IPS DF 4.7 (cell line): Measurements from ENCODE around the gene EEF1AKMT3.
A peak's percentile ranks its signal among the peaks of the same experiment; 100 is the strongest.

ENCODE experiments used
- DNase-seq: peaks from one replicate; pipeline ENCODE4 v3.0.0-alpha.2; 2013; ENCODE audit warnings: low spot score; ENCODE audit errors: extremely low read depth

The EEF1AKMT3 gene

DNA sequence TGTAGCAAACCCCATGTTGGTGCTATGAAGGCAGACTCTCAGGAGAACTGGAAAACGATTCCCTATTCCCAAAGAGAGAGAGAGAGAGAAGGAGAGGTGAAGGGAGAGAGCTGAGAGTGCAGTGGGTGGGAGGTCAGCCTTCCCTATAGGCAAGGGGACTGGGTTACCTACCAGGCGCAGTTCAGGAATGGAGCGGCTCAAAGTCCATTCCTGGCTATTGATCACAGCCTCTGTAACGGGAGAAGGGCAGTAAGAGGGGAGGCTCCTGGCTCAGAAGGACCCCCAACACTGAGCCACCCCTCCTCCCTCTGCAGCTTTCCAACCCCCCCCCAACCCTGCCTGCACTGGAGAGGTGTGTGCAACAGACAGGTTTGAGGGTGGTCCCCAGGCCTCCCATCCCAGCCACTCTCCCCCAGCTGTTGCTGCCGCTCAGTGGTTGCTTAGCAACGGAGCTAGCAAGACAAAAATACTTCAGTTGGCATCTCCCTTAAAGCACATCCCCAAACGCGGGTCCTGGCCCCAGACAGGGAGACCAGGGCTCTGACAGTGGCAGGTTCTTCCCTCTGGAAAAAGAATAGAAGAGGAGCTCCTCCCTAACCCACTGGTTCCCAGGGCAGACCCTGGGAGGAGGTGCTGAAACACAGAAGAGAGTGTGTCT is 37.1 kb upstream of the EEF1AKMT3 start:
- DNase-seq, result no peak

DNA sequence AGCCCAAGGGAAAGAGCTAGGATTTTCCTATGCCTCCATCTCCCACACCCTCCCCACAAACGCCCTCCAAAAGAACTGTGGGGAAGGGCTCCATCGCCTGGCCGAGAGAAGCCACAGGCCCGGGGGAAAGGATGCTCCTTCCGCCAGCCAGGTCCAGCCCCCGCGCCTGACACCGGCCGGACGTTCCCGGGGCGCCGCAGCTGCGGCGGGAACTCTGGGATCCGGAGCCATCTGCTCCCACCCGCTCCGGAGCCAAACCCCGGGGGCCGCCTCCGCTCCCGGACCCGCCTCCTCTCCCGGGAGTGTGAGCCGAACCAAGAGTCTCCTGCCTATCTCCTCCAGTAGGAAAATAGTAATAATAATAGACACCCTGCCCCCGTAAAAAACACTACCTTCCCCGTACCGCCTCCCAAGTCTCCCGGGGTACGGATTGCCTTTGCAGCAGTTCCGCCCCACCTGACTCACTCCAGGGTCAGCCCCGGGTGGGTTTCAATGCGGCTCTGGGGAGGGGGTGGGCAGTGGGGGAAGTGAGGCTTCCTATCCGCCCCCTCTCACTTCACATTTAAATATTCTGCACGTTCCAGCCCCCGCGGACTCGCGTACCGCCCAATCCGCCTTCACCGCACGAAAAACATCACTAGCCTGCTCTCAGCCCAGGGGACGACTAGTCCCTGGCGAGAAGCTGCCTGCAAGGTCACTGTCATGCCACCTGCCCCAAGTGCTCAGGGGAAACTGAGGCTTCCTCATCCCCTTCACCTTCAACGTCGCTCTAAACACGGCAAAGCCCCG is 36.3 kb upstream of the EEF1AKMT3 start:
- DNase-seq, result no peak

DNA sequence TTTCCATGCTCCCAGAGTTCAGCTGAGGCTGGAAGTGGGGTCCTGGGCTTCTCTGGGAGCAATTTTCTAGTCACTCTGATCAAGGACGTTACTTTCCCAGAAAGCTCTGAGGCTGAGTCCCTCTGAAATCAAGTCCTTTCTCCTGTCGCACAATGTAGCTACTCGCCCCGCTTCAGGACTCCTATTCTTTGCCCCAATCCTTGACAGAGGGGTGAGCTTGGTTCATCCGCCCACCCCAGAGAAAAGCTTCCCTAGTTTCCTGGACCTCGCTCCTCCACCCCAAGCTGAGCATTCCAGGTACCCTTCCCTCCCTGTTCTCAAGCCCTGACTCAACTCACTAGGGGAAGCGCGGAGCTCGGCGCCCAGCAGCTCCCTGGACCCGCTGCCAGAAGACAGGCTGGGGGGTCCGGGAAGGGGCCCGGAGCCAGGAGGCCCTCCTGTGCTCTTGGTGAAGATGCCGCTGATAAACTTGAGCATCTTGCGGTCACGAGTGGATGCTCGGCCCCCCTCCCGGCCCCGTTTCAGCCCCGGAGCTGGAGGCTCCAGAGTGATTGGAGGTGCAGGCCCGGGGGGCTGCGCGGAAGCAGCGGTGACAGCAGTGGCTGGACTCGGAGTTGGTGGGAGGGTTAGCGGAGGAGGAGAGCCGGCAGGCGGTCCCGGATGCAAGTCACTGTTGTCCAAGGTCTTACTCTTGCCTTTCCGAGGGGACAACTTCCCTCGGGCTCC is 35.5 kb upstream of the EEF1AKMT3 start:
- DNase-seq, result no peak

DNA sequence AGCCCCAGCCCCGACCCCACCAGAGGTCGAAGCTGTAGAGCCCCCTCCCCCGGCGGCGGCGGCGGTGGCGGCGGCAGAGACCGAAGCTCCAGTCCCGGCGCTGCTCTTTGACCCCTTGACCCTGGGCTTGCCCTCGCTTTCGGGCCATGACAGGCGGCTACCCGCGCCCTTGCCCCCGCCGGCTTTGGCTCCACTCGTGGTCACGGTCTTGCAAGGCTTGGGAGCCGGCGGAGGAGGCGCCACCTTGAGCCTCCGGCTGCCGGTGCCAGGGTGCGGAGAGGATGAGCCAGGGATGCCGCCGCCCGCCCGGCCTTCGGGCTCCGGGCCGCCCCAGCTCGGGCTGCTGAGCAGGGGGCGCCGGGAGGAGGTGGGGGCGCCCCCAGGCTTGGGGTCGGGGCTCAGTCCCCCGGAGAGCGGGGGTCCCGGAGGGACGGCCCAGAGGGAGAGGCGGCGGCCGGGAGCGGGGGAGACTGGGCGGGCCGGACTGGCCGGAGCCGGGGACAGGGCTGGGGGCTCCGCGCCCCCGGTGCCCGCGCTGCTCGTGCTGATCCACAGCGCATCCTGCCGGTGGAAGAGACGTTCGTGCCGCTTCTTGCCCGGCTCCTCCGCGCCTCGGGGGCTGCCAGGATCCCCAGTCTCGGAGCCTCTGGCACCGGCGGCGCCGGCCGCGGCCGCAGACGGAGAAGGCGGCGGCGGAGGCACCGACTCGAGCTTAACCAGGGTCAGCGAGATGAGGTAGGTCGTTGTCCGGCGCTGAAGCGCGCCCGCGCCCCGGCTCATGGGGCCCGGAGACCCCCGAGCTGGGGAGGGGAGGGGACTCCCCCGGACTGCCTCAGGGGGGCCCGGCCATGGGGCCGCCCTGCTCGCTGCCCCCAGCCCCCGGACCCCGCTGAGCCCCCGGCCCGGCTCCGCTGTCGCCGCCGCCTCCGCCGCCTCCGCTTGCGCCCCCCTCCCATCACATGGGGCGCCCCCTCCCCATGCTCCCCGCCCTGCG is 34.6 kb upstream of the EEF1AKMT3 start:
- no peak for DNase-seq

DNA sequence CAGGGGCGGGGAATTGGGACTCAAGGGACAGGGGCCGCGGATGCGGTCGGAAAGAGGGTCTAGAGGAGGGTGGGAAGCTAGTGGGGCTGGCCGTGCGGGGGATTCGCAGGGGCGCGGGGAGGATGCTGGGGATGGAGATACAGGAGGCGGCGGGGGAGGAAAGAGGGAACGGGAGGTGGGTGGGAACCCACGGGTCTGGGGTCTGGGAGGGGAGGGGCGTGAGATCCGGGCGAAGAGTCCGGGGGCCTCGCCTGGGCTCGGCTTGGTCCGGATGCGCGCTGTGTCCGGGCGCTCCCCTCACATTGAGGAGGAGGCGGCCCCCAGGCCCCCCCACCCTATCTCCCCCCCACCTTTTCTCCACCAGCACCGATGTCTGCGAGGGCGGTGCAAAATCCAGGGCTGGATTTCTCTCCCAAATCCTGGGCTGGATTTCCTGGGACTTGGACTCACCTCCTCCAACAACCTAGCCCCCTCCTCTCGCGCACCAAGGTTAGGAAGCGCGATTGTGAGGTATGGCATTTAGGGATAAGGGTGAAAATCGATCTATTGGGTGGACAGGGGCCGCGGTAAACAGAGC is 33.7 kb upstream of the EEF1AKMT3 start, which contains the start of gene AGAP2:
Gene AGAP2, minus strand, starts transcription at position 82 of the 577 bp plus-strand sequence. CDS start 496 bp downstream, outside the sequence.
- DNase-seq, result no peak

DNA sequence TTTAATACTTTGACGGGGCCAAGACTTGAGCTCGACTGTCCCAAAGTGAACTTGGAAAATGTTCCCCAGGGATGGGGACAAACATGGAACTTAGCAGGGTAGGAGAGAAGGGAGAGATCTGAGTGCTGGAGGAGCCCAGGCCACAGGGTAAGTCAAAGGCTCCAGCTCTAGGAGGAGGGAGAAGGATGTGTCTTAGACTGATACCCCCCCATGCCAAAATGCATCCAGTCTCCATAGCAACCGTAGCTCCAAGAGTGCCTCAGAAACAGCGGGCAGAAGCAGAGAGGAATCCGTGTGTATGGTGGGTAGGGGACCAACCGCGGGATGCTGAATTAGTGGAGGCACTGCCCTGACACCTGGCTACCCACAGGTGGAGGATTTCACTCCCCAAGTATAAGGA is 33.0 kb upstream of the EEF1AKMT3 start:
- DNase-seq, result no peak

DNA sequence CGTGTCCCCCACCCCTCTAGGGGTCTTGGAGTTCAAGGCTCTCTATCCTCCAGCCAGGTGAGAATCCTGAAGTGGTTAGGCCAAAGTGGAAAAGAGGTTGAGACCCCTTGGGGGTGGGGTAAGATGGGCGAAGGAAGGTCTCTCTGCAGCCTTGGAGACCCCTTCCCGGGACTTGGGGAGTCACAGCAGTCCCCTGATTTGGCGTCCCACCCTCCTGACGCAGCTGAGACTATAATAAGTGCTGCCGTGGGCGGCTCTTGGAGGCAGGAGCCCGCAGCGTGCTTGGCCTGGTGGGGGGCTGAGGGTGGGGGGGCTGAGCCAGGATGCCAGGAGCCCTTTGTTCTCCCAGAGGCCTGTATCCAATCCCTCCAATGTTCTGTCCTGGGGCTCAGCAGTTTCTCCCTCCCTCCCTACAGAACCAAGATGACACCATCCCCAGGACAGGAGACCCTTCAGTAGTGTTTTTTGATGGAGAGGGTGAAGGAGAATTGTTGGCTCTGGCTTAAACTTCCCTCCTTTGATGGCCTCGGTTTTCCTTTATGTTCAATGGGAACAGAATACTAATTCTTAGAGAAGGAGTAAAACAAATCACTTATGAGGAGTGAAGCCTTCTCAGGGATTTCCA is 32.4 kb upstream of the EEF1AKMT3 start:
- no peak for DNase-seq

DNA sequence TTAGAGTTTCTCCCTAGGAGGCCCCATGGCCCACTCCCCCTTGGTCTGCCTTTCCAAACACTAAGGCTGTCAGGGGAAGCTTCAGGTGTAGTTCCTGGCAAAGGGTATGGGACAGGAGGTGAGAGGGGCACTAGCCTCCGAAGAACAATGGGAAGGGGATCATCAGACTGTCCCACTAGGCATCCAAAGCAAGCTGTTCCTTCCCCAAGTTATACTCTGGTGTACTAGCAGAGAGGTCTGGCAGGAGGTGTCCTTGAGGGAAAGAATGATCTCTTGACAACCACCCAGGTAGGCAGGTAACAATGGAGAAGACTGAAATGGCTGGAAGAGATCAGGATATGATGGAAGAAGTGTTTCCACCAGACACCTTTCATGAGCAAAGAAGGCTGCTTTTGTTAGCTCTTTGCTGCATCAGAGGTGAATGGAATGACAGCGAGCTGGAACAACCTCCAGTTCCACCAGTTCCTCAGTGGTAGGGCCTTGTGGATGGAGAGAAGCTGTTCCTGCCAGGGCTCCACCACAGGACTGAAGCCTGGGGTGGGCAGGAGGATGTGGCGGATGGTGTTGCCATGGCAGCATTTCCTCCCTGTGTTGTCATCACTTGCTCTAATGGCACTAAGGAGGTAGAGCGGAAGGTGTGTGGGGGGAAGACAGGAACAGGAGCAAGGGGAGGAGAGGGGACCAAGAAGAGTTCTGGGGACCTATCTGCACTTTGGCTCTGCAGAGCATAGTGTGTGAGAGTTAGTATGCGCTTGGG is 31.6 kb upstream of the EEF1AKMT3 start:
- DNase-seq, result no peak

DNA sequence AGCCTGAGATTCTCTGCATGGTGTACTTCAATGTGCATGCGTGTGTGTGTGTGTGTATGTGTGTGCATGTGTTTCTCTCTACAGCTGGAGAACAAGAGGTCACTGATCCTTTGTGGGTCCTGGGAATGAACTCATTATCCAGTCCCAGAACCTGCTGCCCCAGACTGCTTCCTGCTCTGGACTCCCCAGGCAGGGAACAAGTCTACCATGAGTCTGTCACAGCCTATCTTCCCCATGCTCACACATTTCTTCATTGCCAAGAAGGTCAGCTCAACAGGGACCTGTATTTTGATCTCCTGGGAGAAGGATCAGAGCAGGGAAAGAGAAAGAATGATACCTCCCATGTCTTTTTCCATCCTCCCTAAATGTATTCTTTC is 31.0 kb upstream of the EEF1AKMT3 start:
- no peak for DNase-seq

DNA sequence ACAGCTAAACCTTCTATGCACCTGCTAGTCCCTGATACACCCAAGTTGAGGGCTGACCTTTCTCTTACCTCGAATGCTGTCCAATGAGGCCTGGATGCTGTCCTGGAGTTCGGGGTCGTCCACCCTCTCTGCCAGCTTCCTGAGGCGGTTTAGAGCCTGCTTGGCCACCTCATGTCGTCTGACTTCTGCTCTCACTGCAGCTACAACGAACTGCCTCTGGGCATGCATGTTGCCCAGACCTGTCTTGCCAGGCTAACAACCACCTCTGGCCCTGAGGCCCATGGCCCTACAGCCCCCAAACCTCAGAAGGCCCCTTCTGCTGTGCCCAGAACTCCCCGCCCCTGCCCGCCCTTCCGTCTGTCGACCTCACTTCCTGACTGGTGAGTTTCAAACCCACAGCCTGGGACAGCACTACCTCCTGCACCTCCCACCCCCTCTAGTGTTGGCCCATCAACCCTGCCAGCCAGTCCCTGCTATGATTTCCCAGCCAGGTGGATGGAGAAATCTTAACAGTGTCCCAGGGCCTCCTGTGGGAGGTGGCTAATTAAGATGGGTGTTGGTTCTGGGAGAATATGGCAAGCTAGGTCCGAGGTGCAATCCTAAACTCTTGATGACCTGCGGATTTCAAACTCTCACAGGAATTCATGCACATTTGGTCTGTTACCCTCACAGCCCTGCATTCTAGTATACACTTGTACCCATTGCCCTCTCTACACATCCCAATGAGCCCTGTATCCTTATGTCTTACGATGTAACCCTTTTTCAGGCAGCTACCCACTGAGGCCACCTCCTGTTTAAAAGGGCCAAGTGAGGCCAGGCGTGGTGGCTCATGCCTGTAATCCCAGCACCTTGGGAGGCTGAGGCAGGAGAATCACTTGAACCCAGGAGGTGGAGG is 30.3 kb upstream of the EEF1AKMT3 start:
- DNase-seq, result no peak

DNA sequence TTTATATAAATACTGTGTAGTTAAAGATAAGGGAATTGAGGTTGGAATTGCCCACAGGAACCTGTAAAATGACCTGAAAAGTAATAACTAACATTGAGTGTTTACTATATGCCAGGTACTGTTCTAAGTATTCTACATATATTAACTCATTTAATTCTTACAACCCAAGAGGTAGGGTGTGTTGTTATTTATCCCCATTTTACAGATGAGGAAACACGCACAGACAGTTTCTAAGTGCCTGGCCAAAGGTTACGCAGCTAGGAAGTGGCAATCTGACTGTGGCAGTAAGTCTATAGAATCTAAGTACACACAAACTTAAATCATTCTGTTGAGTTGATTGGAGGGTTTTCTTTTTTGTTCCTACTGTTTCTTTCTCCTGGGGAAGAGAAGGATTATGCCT is 28.6 kb upstream of the EEF1AKMT3 start:
- no peak for DNase-seq

DNA sequence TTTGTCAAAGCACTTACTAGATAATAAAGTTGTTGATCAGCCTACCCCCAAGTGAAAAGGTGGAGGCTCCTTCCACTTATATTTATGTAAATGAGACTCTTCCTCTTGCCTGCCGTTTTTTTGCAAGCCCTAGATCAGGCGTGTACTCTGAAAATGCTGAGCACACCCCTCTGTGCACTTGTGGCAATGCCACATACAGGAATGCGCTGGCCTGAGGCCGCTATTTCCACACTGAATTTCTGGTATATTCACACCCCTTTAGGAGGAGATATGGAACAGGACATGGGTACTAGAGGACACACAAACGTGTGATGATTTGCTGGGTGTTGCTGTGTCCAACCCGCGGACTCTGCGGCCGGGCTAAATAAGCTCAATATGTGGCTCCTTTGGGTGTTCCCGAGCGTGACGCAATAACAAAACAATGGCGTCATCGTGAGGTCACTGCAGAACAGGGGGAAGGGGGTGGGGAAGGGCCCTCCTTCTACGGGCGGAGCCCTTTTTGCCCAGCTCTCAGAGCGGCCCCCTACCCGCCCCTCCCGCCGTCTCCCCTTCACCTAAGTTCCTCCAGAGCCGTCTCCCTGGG is 28.1 kb upstream of the EEF1AKMT3 start:
- DNase-seq, result no peak

DNA sequence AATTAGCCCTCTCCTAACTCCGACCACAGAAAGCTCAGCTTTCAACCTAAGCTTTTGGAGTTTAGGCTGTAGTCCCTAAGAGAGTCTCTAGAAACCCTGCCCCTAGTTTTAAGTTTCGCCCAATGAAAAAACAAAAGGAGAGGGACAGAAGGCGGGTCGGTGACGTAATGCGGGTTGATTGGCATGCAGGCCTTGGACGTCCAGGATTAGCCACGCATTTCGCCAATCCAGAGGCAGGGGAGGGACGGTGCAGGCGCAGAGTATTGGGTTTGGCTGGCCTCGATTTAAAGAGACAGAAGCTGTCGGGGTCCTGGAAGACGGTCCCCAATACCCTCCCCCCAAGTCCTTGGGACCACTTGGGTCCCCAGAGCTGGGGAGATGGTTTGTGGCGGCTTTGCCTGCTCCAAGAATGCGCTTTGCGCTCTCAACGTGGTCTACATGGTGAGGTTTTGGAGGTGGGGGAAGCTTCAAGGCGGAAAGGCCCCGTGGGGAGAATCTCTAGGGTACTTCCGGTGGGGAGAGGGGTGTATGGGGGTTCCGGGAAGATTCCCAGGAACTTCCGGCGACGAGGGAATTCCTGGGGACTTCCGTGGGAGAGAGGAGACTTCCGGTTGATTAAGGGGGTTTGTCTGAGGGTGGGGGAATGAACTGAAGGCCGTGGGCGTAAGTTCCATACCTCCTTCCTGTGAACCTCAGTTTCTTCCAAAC is 27.5 kb upstream of the EEF1AKMT3 start, which contains the start of gene TSPAN31:
Gene TSPAN31, plus strand, starts transcription at position 263 of the 708 bp plus-strand sequence. Its CDS starts 116 bp downstream, at position 379.
- peak; percentile 98 for DNase-seq

DNA sequence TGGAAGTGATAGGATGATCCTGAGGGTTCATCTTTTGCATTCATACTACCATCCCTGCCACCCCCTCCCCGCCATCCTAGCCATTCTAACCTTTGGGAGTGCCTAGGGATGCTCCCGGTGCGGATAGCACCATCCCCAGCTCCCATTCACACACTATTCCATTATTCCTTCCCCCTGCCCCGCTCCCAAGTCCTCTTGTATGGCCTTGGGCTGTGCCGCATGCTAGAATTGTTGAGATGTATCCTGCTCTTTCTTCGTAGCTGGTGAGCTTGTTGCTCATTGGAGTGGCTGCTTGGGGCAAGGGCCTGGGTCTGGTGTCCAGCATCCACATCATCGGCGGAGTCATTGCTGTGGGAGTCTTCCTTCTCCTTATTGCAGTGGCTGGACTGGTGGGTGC is 26.9 kb upstream of the EEF1AKMT3 start:
- DNase-seq, result no peak

DNA sequence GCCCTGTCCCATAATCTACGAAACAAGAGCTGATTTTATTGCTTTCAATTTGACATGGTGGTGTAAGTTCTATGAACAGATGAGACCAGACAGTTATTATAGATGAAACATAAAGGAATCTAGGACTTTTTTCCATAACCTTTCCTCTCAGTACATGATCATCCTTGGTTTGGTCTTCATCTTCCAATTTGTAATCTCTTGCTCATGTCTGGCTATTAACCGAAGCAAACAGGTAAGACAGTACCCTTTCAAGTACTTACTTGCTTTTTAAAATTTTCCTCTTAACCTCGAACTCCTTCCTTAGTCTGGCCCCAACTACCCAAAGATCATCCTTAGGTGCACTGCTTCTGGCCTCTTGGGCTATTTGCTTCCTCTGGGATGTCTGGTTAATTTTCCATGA is 26.4 kb upstream of the EEF1AKMT3 start:
- no peak for DNase-seq

DNA sequence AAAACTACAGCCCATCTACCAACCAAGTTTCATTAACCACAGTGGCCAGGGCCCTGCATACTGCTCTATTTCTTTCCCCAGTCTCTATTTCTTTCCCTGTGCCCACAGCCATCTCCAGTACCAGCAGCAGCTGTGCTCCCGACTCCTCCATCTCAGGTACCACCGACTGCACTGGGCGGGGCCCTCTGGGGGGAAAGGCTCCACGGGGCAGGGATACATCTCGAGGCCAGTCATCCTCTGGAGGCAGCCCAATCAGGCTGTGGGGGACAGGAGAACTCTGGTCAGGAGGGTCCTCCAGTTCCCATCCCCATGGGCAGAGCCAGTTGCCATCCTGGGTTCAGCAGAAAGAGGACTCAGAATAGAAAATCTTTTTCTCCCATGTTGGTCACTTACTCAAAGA is 23.4 kb upstream of the EEF1AKMT3 start:
- DNase-seq, result no peak
